Panc1 (cell line): ENCODE data around the gene GPR176. TPM values are rescaled to one million over a fixed set of nuclear protein-coding genes. Genes with fewer than 3 reads are reported as not detected.
"Not testable (repeated sequence)": the region's sequence is repeated elsewhere in the genome, so short reads cannot be mapped to it uniquely, and the experiment has no call there.

ENCODE experiments used
- ATAC-seq: fragments of 200-7000 bp; cut with Tn5 transposase; 2 replicates; pipeline ENCODE4 v1.9.1; 2020; ENCODE audit warnings: mild to moderate bottlenecking, moderate library complexity
- BruUV-seq: library from RNA; stranded (reverse); fragments of 400-500 nt; replicated peaks from 2 replicates; lab custom pipeline; 2021; lab: Mats Ljungman, UMichigan
- CTCF ChIA-PET: fragments of 300-600 bp; sonication (Branson Sonifier 250); formaldehyde crosslinking; loops from one replicate; lab custom pipeline; 2022; ENCODE audit warnings: antibody characterized with exemption; lab: Charles Lee
- POLR2A ChIA-PET: fragments of 300-600 bp; sonication (Branson Sonifier 250); formaldehyde crosslinking; loops from one replicate; lab custom pipeline; 2022; ENCODE audit warnings: antibody characterized with exemption; lab: Charles Lee
- DNase-seq: peaks from one replicate; pipeline ENCODE4 v3.0.0-alpha.2; 2010; ENCODE audit warnings: low read depth, low spot score
- H3K27ac ChIP-seq: 2 replicates; pipeline ENCODE4 v1.5.1; 2011; ENCODE audit warnings: mild to moderate bottlenecking, low read length, inconsistent platforms
- H3K27me3 ChIP-seq: fragments of 200-500 bp; sonication (Bioruptor generic); 2 replicates; pipeline ENCODE4 v1.6.0; 2014; ENCODE audit warnings: low read length, inconsistent platforms; ENCODE audit not compliant: control insufficient read depth, insufficient read depth
- H3K36me3 ChIP-seq: fragments of 200-500 bp; sonication (Bioruptor generic); 2 replicates; pipeline ENCODE4 v1.5.1; 2014; ENCODE audit warnings: inconsistent platforms, mild to moderate bottlenecking, low read length, moderate library complexity; ENCODE audit not compliant: control insufficient read depth, insufficient read depth
- H3K4me1 ChIP-seq: 2 replicates; pipeline ENCODE4 v1.5.1; 2011; ENCODE audit warnings: inconsistent platforms, mild to moderate bottlenecking, low read length, moderate library complexity; ENCODE audit not compliant: control insufficient read depth, insufficient read depth
- H3K4me3 ChIP-seq, 2 experiments: 2 replicates each; pipeline ENCODE4 v1.5.1; 2011 to 2012; ENCODE audit warnings: low read depth in 2 of 2, low read length in 2 of 2, mild to moderate bottlenecking in 2 of 2, inconsistent platforms in 1 of 2, moderate library complexity in 1 of 2
- H3K9me3 ChIP-seq: fragments of 200-500 bp; sonication (Bioruptor generic); 2 replicates; pipeline ENCODE4 v1.5.1; 2014; ENCODE audit warnings: low read depth, mild to moderate bottlenecking, inconsistent platforms, low read length, moderate library complexity; ENCODE audit not compliant: control insufficient read depth, insufficient read depth
- CTCF ChIP-seq: fragments of 450-650 bp; IDR thresholded peaks from 2 replicates; pipeline ENCODE4 v1.5.1; 2017; ENCODE audit warnings: mild to moderate bottlenecking
- POLR2AphosphoS5 ChIP-seq: IDR thresholded peaks from 2 replicates; pipeline ENCODE4 v1.6.1; 2012; ENCODE audit warnings: mild to moderate bottlenecking, low read depth, low read length, moderate library complexity
- REST ChIP-seq, 2 experiments: IDR thresholded peaks; 2 replicates each; pipeline ENCODE4 v1.6.1; 2011 to 2012; ENCODE audit warnings: low read depth in 2 of 2, control low read depth in 1 of 2, low read length in 1 of 2, mild to moderate bottlenecking in 1 of 2, moderate library complexity in 1 of 2; ENCODE audit not compliant: insufficient read depth in 1 of 2
- SIN3A ChIP-seq: IDR thresholded peaks from 2 replicates; pipeline ENCODE4 v1.6.1; 2012; ENCODE audit warnings: low read depth, mild to moderate bottlenecking, low read length, moderate library complexity, borderline replicate concordance; ENCODE audit not compliant: insufficient read depth
- TCF7L2 ChIP-seq: IDR thresholded peaks from 2 replicates; pipeline ENCODE4 v1.6.1; 2011; ENCODE audit warnings: mild to moderate bottlenecking, low read depth, low read length, inconsistent platforms
- in situ Hi-C: cut with HindIII; loops from 2 replicates; pipeline ENCODE4 v1.10.0; 2016; ENCODE audit warnings: low sequenced_read_pairs, low pct_unique_long_range_greater_than_20kb
- intact Hi-C: fragments of 100-400 bp; cut with micrococcal nuclease; formaldehyde crosslinking; loops from one replicate; pipeline ENCODE4 v1.10.0; 2022; ENCODE audit not compliant: unreplicated experiment
- total RNA-seq: library from RNA; stranded (reverse); gene quantifications from one replicate; pipeline ENCODE4 v1.2.1, GENCODE V29; 2021; ENCODE audit not compliant: unreplicated experiment

The GPR176 gene
- total RNA-seq, 1 experiment from 2014 or later = 12.7 TPM

- no peaks in the 10 kb centered on the region for H3K27me3 ChIP-seq
- no TSS peak for BruUV-seq
- ChIA-PET CTCF (no interaction called here), POLR2A (no interaction called here)
- intact Hi-C loops (no loop called here), in situ Hi-C loops (no loop called here)
- ATAC-seq (no peak), DNase-seq (no peak)
- no peaks in the 10 kb centered on the region for H3K9me3 ChIP-seq
- no peak for TF ChIP-seq CTCF
- no peak for TF ChIP-seq TCF7L2
- no peak for TF ChIP-seq POLR2AphosphoS5
- TF ChIP-seq SIN3A = no peak
- no peak for TF ChIP-seq REST (IDR thresholded peaks at IDR 0.05; ENCODE audit: insufficient read depth in 1 of 2, low read depth in 2 of 2, low read length in 1 of 2)
- H3K27ac ChIP-seq = no peak overlapping the region
- H3K4me1 ChIP-seq = no peaks in the 10 kb centered on the region
- H3K4me3 ChIP-seq = no peak overlapping the region
- no peaks in the 10 kb centered on the region for H3K36me3 ChIP-seq
Observed at GRCh38 chr15:39814489-39814888, 105.6 kb downstream of the GPR176 start.

- DNase-seq, in situ Hi-C loops, CTCF ChIA-PET, H3K4me1 ChIP-seq, H3K9me3 ChIP-seq, H3K27ac ChIP-seq, POLR2A ChIA-PET, H3K4me3 ChIP-seq, intact Hi-C loops, BruUV-seq, ATAC-seq, H3K36me3 ChIP-seq, H3K27me3 ChIP-seq: not testable (repeated sequence)
Observed at GRCh38 chr15:39812651-39813050, 107.4 kb downstream of the GPR176 start.

- in situ Hi-C loops = no loop called here
- ATAC-seq = no peak
- intact Hi-C loops = no loop called here
- Histone ChIP-seq H3K4me1 (no peaks in the 10 kb centered on the region), H3K27ac (no peak overlapping the region), H3K36me3 (no peaks in the 10 kb centered on the region), H3K27me3 (no peaks in the 10 kb centered on the region), H3K4me3 (no peak overlapping the region), H3K9me3 (no peaks in the 10 kb centered on the region)
- TF ChIP-seq POLR2AphosphoS5 (no peak), SIN3A (no peak), REST (IDR thresholded peaks at IDR 0.05; ENCODE audit: insufficient read depth in 1 of 2, low read depth in 2 of 2, low read length in 1 of 2) (no peak), CTCF (no peak), TCF7L2 (no peak)
- BruUV-seq = no TSS peak
- CTCF ChIA-PET = no interaction called here
- POLR2A ChIA-PET = no interaction called here
- DNase-seq = no peak
Observed at GRCh38 chr15:39808909-39809308, 111.2 kb downstream of the GPR176 start.
